SU-DHL-6 (cell line): ENCODE results near the gene ASIP.

Experiments used
- CTCF ChIP-seq: fragments of 200-600 bp; sonication (generic); IDR thresholded peaks from one replicate; pipeline ENCODE4 v1.5.1; 2017; ENCODE audit warnings: antibody characterized with exemption, mild to moderate bottlenecking, low read length, moderate library complexity; ENCODE audit not compliant: insufficient read depth, poor library complexity, severe bottlenecking
- EZH2phosphoT487 ChIP-seq: fragments of 200-600 bp; sonication (generic), shearing (Covaris generic); conservative IDR thresholded peaks from 2 replicates; pipeline ENCODE4 v1.6.1; 2018; ENCODE audit warnings: mild to moderate bottlenecking, antibody characterized with exemption, low read length, moderate library complexity, mixed read lengths

DNA sequence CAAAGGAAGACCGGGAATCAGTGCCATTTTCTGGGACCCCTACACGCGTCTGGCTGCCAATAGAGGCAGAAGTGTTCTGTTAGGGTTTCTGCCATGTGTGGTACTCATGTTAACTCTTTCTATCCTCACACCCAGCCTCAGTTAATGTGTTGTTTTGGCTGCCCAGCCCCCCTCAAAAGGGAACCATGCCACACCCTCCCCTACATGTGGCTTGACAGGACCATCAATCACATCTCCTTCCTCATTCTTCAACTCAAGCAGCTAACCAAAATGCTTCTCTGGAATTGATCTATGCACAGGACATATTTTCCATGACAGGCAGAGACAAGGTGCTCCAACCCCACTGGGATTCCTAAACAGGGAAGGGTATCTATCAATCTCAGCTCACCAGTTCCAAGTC is 40.0 kb downstream of the ASIP start:
- TF ChIP-seq CTCF (no peak), EZH2phosphoT487 (no peak)
